Activated CD4-positive, alpha-beta T cell treated with anti-CD3 and anti-CD28 coated beads, Interleukin-2, Interleukin-4, amounts not matched to agents 100 ng/mL and 50 ng/mL, durations not matched to agents 16 hours and 8 hours (primary cell): ENCODE measurements around the gene CACNB1.
"Not testable (repeated sequence)": the region's sequence is repeated elsewhere in the genome, so short reads cannot be mapped to it uniquely, and the experiment has no call there.

ENCODE experiments used
- DNase-seq: peaks from one replicate; pipeline ENCODE4 v3.0.0-alpha.2; 2020; ENCODE audit warnings: low spot score

The CACNB1 gene

DNA sequence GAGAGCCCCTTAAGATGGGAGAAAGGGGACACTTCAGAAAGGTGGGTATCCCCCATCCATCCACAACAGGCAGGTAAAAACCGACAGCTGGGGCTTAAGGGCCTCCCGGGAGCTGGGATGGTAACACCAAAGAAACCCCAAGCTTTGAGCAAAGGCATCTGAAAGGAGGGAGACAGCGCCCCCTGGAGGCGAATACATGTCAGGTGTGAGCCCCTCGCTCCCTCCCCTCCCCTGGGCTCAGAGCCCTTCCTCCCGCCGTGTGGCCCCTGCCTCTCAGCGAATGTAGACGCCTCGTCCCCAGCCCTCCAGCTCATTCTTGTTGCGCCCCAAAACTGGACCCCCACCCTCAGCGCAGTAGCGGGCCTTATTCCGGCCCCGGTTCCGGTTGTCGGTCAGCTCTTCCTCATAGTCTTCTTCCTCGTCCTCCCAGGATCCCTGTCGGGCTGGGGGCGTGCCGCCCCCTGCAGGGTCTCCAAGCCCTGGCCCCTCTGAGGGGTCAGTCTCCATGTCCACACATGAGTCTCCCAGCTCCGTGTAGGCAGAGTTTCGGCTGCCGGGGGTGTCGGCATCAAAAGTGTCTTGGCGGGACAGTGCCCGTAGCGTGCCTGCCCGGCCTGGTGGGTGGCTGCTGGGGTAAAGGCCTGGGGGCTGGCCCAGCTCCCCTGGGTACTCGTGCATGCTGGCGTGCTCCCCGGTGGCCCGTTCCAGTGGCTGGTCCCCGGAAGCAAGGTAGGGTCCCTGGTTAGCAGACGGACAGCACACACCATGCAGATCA, 22.4 kb downstream of the CACNB1 start:
- DNase-seq, result peak; percentile 62

DNA sequence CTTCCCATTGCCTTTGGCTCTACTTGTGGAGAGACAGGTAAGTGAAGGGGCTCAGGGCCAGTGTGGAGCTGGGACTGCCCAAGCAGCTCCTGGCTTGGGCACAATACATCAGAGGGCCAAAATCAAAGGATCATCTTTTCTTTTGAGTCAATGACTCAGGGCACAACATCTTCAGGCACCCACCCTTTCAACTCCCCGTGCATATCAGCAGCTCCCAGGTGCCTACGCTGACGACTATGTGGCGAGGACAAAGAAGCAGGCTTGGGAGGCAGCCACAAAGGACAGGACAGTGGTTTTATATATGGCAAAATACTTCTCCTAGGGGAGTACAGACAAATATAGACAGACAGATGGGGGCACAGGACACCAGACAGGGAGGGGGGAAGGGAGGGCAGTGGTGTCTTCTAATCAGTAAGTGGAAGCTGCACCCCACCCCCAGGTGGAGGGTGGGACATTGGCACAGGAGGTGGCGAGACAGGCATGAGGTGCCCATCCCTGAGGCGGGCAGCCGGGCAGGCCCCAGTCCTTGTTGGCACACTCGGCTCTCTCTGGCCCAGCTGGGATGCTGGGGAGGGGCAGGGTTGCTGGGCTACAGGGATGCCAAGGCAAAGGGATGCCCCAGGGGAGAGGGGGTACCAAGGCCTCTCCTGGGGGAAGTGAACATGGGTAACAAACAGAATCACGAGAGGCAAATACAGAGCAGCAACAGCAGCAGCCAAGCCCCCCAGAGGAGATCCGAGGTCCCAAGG, 23.8 kb downstream of the CACNB1 start:
- DNase-seq, result no peak

- no peak for DNase-seq
Measured at GRCh38 chr17:39173080-39173479, 24.4 kb downstream of the CACNB1 start.

GRCh38 chr17:39171933-39172332, 25.5 kb downstream of the CACNB1 start:
- DNase-seq, result no peak

GRCh38 chr17:39170558-39170957, 26.9 kb downstream of the CACNB1 start:
- no peak for DNase-seq

DNA sequence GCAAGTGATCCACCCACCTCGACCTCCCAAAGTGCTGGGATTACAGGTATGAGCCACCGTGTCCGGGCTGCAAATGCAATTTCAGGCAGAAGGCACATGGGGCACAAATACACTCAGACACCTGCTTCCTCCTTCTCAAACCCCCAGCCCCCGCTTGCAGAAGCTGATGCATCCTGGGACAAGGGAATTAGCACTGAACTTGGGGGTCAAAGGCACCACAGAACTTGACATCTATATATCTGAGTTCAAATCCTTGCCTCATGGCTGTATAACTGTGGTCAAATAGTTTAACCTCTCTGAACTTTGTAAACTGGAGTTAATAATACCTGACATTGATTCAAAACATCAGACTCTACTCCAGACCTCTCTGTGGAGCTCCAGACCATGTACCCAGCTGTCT, 27.4 kb downstream of the CACNB1 start:
- DNase-seq, result no peak

DNA sequence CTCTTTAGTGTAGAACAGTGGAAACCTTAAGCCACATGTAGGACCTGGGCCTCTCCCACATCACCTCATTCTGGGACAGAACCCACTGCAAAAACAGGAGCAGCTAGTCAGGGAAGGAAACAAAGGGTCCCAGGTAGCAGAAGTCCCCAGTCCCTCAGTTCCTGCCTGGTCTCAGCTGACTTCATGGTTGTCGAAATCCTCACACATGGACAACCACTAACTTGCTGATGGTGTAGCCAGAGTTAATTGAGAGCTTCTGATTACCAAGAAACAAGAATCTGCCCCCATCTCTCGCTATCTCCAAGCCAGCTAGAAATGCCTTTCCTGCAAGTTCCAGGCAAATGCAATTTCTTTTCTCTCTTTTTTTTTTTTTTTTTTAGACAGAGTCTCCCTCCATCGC, 28.0 kb downstream of the CACNB1 start:
- DNase-seq, result no peak

GRCh38 chr17:39169101-39169500, 28.4 kb downstream of the CACNB1 start:
- no peak for DNase-seq

DNA sequence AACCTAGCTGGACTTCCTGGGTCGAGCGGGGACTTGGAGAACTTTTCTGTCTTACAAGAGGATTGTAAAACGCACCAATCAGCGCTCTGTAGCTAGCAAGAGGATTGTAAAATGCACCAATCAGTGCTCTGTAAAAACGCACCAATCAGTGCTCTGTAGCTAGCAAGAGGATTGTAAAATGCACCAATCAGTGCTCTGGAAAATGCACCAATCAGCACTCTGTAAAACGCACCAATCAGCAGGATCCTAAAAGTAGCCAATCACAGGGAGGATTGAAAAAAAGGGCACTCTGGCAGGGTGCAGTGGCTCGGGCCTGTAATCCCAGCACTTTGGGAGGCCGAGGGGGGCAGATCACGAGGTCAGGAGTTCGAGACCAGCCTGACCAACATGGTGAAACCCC, 29.0 kb downstream of the CACNB1 start:
- not testable (repeated sequence) for DNase-seq

GRCh38 chr17:39167476-39167875, 30.0 kb downstream of the CACNB1 start:
- no peak for DNase-seq

DNA sequence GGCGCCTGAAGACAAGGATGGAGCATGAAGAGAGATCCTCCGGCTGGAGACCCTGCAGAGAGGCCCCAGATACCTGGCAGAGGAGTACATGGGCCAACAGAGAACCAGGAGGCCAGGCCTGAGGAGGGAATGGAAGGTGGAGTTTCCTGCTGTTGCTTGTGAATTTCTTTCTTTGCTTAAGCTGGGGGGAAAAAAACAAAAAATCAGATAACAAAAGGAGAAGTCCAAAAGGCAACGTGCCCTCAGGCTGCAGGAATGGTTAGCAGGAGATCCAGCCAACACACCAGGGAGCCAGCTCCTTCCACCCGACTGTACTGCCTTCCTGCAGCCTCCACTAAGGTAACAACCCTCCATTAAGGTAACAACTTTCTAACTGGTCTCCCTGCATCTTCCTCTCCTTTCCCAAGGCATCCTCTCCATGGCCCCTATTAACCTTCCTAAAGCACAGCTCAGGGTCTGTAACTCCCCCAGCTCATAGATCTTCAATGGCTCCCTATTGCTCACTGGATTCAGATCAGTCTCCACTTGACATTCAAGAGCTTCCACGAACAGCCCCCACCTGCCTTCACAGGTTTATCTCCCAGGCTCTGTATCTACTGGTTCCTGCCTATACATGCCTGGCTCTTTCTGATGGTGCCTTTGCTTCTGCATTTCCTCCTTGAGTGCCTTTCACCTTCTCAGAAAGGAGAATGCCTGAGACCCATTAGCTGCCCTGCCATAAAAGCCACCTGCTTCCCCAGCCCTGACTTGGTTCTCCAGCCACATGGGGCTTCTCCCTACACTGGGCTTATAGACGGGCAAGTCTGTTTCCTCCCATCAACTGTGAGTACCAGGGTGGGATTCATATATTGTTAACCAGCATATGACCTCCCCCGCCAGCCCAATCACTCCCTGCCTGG, 30.8 kb downstream of the CACNB1 start:
- DNase-seq, result no peak

- DNase-seq, result no peak
Measured at GRCh38 chr17:39165841-39166349, 31.6 kb downstream of the CACNB1 start, which contains the start of gene ARL5C. Gene ARL5C (minus strand): TSS chr17:39166161. CDS start chr17:39165760, 401 bp downstream.

DNA sequence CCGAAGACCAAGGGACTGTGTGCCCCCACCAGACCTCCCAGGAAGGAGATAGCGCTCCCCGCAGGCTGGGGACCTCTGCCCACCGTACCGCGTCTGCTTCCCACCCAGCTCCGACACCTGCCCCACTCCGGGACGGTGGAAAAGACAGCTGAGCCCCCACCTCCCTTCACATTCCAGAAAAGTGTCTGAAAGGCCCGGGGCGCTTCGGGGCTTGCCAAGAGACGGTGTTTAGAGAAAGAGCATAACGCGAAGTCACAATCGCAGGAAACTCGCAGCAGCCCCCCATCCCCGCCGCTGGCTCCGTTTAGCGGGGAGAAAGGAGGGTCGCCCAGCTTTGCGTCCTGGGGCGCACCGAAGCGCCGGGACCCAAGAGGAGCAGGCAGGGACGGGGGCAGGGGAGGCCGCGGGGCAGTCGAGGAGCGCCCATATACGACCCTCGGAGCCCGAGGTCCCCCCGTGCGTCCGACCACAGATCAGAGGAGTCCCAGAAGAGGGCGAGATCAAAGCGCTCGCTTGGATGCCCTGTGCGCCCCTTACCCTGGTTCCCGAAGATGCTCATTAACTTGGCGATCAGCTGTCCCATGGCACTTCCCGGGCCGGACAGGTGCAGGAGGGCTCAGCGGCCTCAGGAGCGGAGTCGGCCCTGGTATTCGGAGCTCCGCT, 32.2 kb downstream of the CACNB1 start:
- DNase-seq, result no peak

- DNase-seq, result peak; percentile 76
Measured at GRCh38 chr17:39164675-39165143, 32.8 kb downstream of the CACNB1 start.

GRCh38 chr17:39161962-39162361, 35.5 kb downstream of the CACNB1 start:
- no peak for DNase-seq

DNA sequence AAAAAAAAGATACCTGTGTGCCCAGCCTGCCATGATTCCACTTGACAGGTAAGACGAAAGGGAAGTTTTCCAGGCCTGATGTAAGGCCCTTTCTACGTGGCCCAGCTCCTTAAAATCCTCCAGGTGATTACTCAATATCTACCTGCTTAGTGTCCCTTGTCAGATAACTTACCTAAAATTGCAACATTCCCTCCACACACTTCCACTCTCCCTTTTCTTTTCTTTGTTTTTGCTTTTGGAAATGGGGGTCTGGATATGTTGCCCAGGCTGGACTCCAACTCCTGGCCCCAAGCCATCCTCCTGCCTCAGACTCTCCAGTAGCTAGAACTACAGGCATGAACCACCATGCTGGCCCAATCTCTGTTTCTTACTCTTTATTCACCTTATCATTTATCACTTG, 38.8 kb downstream of the CACNB1 start:
- no peak for DNase-seq

DNA sequence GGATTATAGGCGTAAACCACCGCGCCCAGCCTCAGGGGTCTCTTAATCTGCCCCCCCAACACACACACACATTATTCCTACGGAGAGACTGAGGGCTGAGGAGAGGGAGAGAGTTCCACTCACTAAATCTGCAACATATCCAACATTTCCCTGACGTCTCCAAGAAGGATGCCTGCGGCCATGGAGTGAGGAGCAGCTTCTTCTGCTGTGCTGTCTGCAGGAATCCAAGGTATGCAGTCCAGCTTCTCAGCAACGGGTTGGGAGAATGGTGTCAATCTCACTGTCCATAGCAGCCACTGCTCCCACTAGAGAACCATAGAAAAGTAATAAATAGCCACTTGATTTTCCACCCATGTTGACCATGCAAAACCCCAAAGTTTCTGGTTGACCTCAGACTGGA, 41.0 kb downstream of the CACNB1 start:
- DNase-seq, result no peak

- DNase-seq, result no peak
Measured at GRCh38 chr17:39155654-39156053, 41.8 kb downstream of the CACNB1 start.

DNA sequence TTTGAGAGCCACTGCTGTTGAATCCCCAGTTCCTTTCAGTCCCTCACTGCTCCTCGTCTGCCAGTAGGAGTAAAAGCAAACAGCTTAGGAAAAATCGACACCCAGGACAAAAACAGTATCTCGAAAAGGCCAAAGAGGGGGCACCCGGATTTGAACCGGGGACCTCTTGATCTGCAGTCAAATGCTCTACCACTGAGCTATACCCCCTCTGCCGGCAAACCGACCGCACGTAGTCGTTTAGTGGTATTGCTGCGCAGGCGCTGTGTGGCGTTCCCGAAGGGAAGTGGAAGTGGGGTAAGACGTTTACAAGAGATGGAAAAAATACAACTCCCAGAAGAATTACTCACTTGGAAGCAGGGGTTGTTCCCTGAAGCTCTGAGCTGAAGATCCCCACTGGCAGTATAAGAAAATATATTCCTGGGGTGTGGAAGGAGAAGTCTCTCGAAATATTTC, 43.8 kb downstream of the CACNB1 start:
- DNase-seq, result peak; percentile 91

DNA sequence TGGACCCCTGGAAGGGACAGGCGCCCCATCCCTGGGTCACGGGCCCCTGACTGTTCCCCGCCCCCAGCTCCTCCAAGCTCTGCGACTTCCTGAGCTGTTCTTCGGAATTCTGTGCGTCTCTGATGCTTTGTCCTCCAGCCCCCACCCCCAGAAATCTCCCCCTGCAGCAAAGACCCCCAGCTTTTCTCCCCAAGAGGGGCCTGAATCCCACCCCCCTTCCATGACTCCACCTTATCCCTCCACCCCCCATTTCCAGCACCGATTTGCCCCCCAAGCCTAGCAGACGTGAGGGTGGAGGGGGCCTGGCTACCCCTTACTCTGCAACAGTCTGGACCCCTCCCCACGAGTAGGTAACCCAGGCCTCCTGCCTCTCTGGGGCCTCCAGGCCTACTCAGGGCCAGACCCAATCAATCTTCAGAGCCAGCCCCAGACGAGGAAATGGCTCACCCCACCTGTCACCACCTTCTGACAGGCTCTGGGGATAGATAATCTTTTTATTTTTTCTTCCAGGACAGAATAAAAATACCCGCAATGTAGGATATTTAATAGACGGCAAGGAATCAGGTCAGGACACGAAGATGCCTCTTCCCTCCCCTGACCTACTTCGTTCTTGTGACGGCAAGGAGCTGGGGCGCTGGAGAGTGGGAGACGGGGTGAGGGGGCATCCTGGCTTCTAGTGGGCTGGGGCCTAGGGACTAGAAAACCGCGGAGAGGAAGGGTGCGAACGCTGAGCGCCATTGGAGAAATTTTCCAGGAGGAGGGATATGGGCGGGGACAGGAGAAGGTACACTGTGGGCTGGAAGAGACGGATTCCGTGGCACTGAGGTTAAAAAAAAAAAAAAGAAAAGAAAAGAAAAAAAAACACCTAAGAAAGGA, 45.3 kb downstream of the CACNB1 start:
- no peak for DNase-seq
